Measurements from ENCODE around the gene PDE8B.

The PDE8B gene

GRCh38 chr5:77312413-77312812, 101.9 kb downstream of the PDE8B start:
- Histone ChIP-seq H3K4ac (ENCODE audit: low read length) (no peak overlapping the region), H2BK120ac (ENCODE audit: low read depth, low read length) (no peak overlapping the region), H3K9ac (ENCODE audit: low read depth, low read length, poor library complexity) (no peak overlapping the region), H3K27me3 (ENCODE audit: control insufficient read depth in 3 of 3, insufficient read depth in 3 of 3, low read depth in 1 of 3, low read length in 3 of 3) (no peaks in the 10 kb centered on the region), H3K9me3 (replicated peaks in 1 of 2; ENCODE audit: control insufficient read depth in 2 of 2, insufficient read depth in 1 of 2, low read depth in 1 of 2, low read length in 2 of 2) (no peaks in the 10 kb centered on the region), H2AFZ (ENCODE audit: low read length) (no peak overlapping the region), H2BK12ac (ENCODE audit: low read length) (no peak overlapping the region), H3K27ac (replicated peaks; ENCODE audit: low read length) (no peak overlapping the region), H3K4me2 (ENCODE audit: insufficient read depth, low read length, poor library complexity, severe bottlenecking) (no peak overlapping the region), H2BK5ac (ENCODE audit: low read length) (no peak overlapping the region), H4K91ac (ENCODE audit: low read depth, low read length, poor library complexity) (no peak overlapping the region), H2BK15ac (ENCODE audit: low read length) (no peak overlapping the region), H3K23ac (ENCODE audit: low read depth, low read length, poor library complexity) (no peak overlapping the region), H3K4me1 (ENCODE audit: control insufficient read depth in 2 of 2, insufficient read depth in 1 of 2, low read depth in 1 of 2, low read length in 2 of 2) (peaks cover 0 to 2% of the 10 kb centered on the region in 2 donors), H3K14ac (ENCODE audit: low read length) (no peak overlapping the region), H2AK5ac (ENCODE audit: low read depth, low read length) (no peak overlapping the region), H3K18ac (ENCODE audit: low read length) (no peak overlapping the region), H3K79me1 (ENCODE audit: low read depth, low read length) (no peaks in the 10 kb centered on the region), H3K36me3 (replicated peaks in 1 of 2; ENCODE audit: control insufficient read depth in 2 of 2, insufficient read depth in 2 of 2, low read length in 2 of 2) (no peaks in the 10 kb centered on the region), H4K8ac (ENCODE audit: low read depth, low read length) (no peak overlapping the region), H3K4me3 (ENCODE audit: low read length in 2 of 2) (no peak overlapping the region)
- WGBS, 2 donors (ENCODE audit: extremely low coverage in 2 of 2, insufficient read length in 2 of 2, insufficient replicate concordance in 1 of 2), result no CpG with 5 or more reads among the region's 1 CpG
- DNase-seq (ENCODE audit: low spot score), result no peak

DNA sequence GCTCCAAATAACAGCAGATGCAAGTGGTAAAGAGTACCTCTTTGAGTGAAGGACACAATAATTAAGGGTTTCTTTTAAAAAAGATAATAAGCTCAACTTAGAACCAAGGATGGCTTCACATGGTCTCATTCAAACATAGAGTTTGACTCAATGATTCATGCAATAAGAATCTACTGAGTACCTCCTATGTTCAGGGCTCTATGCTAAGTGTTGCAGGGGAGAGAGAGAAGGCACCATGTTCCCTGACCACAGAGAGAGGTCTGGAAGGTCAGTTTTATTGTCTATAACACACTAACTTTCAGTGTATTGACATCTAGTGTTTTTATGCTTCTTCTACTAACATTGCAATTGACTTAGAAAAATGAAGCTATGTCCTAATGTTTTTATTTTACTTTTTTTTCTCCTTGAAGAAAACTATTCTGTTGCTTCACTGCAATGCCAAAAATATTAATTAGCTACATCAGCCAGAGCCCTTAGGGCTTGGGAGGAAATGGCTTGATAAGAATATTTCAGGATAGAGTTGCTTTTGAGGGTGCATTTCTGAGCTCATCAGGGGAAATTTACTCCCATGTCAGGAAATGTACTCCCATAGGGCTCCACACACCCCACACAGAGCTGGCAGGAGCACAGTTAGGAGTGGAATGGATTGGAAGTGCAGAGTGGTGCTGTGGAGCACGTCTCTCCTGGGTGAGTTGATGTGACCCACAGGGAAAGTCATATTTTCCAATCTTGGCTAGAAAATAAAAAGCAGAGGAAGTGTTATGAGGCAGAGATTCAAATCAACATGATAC, 106.6 kb downstream of the PDE8B start:
- Histone ChIP-seq H3K36me3 (replicated peaks in 1 of 2; ENCODE audit: control insufficient read depth in 2 of 2, insufficient read depth in 2 of 2, low read length in 2 of 2) (no peaks in the 10 kb centered on the region), H2BK5ac (ENCODE audit: low read length) (no peak overlapping the region), H3K14ac (ENCODE audit: low read length) (no peak overlapping the region), H3K23ac (ENCODE audit: low read depth, low read length, poor library complexity) (no peak overlapping the region), H3K4ac (ENCODE audit: low read length) (no peak overlapping the region), H2BK15ac (ENCODE audit: low read length) (no peak overlapping the region), H2AK5ac (ENCODE audit: low read depth, low read length) (no peak overlapping the region), H2AFZ (ENCODE audit: low read length) (no peak overlapping the region), H3K18ac (ENCODE audit: low read length) (no peak overlapping the region), H3K79me1 (ENCODE audit: low read depth, low read length) (no peaks in the 10 kb centered on the region), H3K9me3 (replicated peaks in 1 of 2; ENCODE audit: control insufficient read depth in 2 of 2, insufficient read depth in 1 of 2, low read depth in 1 of 2, low read length in 2 of 2) (no peaks in the 10 kb centered on the region), H3K4me1 (ENCODE audit: control insufficient read depth in 2 of 2, insufficient read depth in 1 of 2, low read depth in 1 of 2, low read length in 2 of 2) (peaks cover 0 to 2% of the 10 kb centered on the region in 2 donors), H4K8ac (ENCODE audit: low read depth, low read length) (no peak overlapping the region), H3K9ac (ENCODE audit: low read depth, low read length, poor library complexity) (no peak overlapping the region), H4K91ac (ENCODE audit: low read depth, low read length, poor library complexity) (no peak overlapping the region), H2BK120ac (ENCODE audit: low read depth, low read length) (no peak overlapping the region), H3K4me3 (ENCODE audit: low read length in 2 of 2) (no peak overlapping the region), H2BK12ac (ENCODE audit: low read length) (no peak overlapping the region), H3K27ac (replicated peaks; ENCODE audit: low read length) (no peak overlapping the region), H3K4me2 (ENCODE audit: insufficient read depth, low read length, poor library complexity, severe bottlenecking) (no peak overlapping the region), H3K27me3 (ENCODE audit: control insufficient read depth in 3 of 3, insufficient read depth in 3 of 3, low read depth in 1 of 3, low read length in 3 of 3) (peaks cover 0 to 5% (median 0%) of the 10 kb centered on the region in 3 experiments)
- no peak for DNase-seq (ENCODE audit: low spot score)
- no CpG with 5 or more reads among the region's 1 CpG for WGBS, 2 donors (ENCODE audit: extremely low coverage in 2 of 2, insufficient read length in 2 of 2, insufficient replicate concordance in 1 of 2)

GRCh38 chr5:77318060-77318459, 107.6 kb downstream of the PDE8B start:
- no peak overlapping the region for H4K8ac ChIP-seq (ENCODE audit: low read depth, low read length)
- no peaks in the 10 kb centered on the region for H3K79me1 ChIP-seq (ENCODE audit: low read depth, low read length)
- H3K4me3 ChIP-seq (ENCODE audit: low read length in 2 of 2), result no peak overlapping the region
- H2BK12ac ChIP-seq (ENCODE audit: low read length), result no peak overlapping the region
- no peak overlapping the region for H3K18ac ChIP-seq (ENCODE audit: low read length)
- H3K4ac ChIP-seq (ENCODE audit: low read length), result no peak overlapping the region
- no peak overlapping the region for H2BK15ac ChIP-seq (ENCODE audit: low read length)
- H4K91ac ChIP-seq (ENCODE audit: low read depth, low read length, poor library complexity), result no peak overlapping the region
- H2BK120ac ChIP-seq (ENCODE audit: low read depth, low read length), result no peak overlapping the region
- no peak overlapping the region for H3K14ac ChIP-seq (ENCODE audit: low read length)
- H3K27ac ChIP-seq (replicated peaks; ENCODE audit: low read length), result no peak overlapping the region
- H2AK5ac ChIP-seq (ENCODE audit: low read depth, low read length), result no peak overlapping the region
- no peak for DNase-seq (ENCODE audit: low spot score)
- no peak overlapping the region for H2AFZ ChIP-seq (ENCODE audit: low read length)
- peaks cover 2 to 5% of the 10 kb centered on the region in 2 donors for H3K4me1 ChIP-seq (ENCODE audit: control insufficient read depth in 2 of 2, insufficient read depth in 1 of 2, low read depth in 1 of 2, low read length in 2 of 2)
- H3K23ac ChIP-seq (ENCODE audit: low read depth, low read length, poor library complexity), result no peak overlapping the region
- H3K36me3 ChIP-seq (replicated peaks in 1 of 2; ENCODE audit: control insufficient read depth in 2 of 2, insufficient read depth in 2 of 2, low read length in 2 of 2), result no peaks in the 10 kb centered on the region
- no peaks in the 10 kb centered on the region for H3K9me3 ChIP-seq (replicated peaks in 1 of 2; ENCODE audit: control insufficient read depth in 2 of 2, insufficient read depth in 1 of 2, low read depth in 1 of 2, low read length in 2 of 2)
- no peak overlapping the region for H3K9ac ChIP-seq (ENCODE audit: low read depth, low read length, poor library complexity)
- peaks cover 0 to 5% (median 0%) of the 10 kb centered on the region in 3 experiments for H3K27me3 ChIP-seq (ENCODE audit: control insufficient read depth in 3 of 3, insufficient read depth in 3 of 3, low read depth in 1 of 3, low read length in 3 of 3)
- WGBS, 2 donors (ENCODE audit: extremely low coverage in 2 of 2, insufficient read length in 2 of 2, insufficient replicate concordance in 1 of 2), result no CpG with 5 or more reads among the region's 2 CpGs
- H2BK5ac ChIP-seq (ENCODE audit: low read length), result no peak overlapping the region
- H3K4me2 ChIP-seq (ENCODE audit: insufficient read depth, low read length, poor library complexity, severe bottlenecking), result no peak overlapping the region

DNA sequence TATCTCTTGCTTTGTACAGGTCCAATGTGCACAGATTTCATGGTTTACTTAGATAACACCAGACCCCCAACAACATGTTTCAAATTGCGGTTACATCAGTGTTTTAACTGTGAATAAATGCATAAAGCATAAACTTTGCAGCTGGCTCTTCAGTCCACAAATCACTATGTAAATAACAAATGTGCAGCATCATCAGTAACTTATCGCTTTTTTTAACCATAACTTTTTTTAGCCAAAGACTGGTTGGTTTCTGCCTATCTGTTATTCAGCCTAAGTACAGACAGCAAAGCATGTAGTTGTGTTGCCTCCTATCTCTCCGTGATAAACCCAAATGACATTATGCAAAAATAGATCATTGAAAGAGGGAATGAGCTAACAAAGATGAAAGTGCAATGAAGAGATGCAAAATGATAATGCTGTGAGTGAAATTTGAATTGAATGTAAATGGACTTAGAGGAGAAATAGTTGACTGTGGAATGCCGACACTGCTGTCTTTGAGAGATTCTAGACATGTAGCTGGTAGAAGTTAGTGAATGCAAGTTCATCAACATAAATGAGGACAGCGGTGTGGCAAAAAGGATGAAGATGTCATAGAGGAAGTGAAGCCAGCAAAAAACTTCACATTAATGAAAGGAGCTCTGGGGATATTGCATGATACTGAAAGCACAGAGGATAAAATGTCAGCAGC, 108.8 kb downstream of the PDE8B start:
- no peak for DNase-seq (ENCODE audit: low spot score)
- no peak overlapping the region for H2BK15ac ChIP-seq (ENCODE audit: low read length)
- no peak overlapping the region for H2AK5ac ChIP-seq (ENCODE audit: low read depth, low read length)
- H2BK12ac ChIP-seq (ENCODE audit: low read length), result no peak overlapping the region
- peaks cover 2 to 5% of the 10 kb centered on the region in 2 donors for H3K4me1 ChIP-seq (ENCODE audit: control insufficient read depth in 2 of 2, insufficient read depth in 1 of 2, low read depth in 1 of 2, low read length in 2 of 2)
- no CpG with 5 or more reads among the region's 5 CpGs for WGBS, 2 donors (ENCODE audit: extremely low coverage in 2 of 2, insufficient read length in 2 of 2, insufficient replicate concordance in 1 of 2)
- H2BK120ac ChIP-seq (ENCODE audit: low read depth, low read length), result no peak overlapping the region
- no peak overlapping the region for H3K18ac ChIP-seq (ENCODE audit: low read length)
- peaks cover 0 to 5% (median 0%) of the 10 kb centered on the region in 3 experiments for H3K27me3 ChIP-seq (ENCODE audit: control insufficient read depth in 3 of 3, insufficient read depth in 3 of 3, low read depth in 1 of 3, low read length in 3 of 3)
- H3K4me3 ChIP-seq (ENCODE audit: low read length in 2 of 2), result no peak overlapping the region
- no peak overlapping the region for H3K9ac ChIP-seq (ENCODE audit: low read depth, low read length, poor library complexity)
- no peak overlapping the region for H2BK5ac ChIP-seq (ENCODE audit: low read length)
- H2AFZ ChIP-seq (ENCODE audit: low read length), result no peak overlapping the region
- no peak overlapping the region for H3K27ac ChIP-seq (replicated peaks; ENCODE audit: low read length)
- no peaks in the 10 kb centered on the region for H3K9me3 ChIP-seq (replicated peaks in 1 of 2; ENCODE audit: control insufficient read depth in 2 of 2, insufficient read depth in 1 of 2, low read depth in 1 of 2, low read length in 2 of 2)
- no peak overlapping the region for H3K4me2 ChIP-seq (ENCODE audit: insufficient read depth, low read length, poor library complexity, severe bottlenecking)
- H3K36me3 ChIP-seq (replicated peaks in 1 of 2; ENCODE audit: control insufficient read depth in 2 of 2, insufficient read depth in 2 of 2, low read length in 2 of 2), result no peaks in the 10 kb centered on the region
- no peak overlapping the region for H3K4ac ChIP-seq (ENCODE audit: low read length)
- no peak overlapping the region for H4K91ac ChIP-seq (ENCODE audit: low read depth, low read length, poor library complexity)
- H3K14ac ChIP-seq (ENCODE audit: low read length), result no peak overlapping the region
- no peak overlapping the region for H4K8ac ChIP-seq (ENCODE audit: low read depth, low read length)
- H3K79me1 ChIP-seq (ENCODE audit: low read depth, low read length), result no peaks in the 10 kb centered on the region
- H3K23ac ChIP-seq (ENCODE audit: low read depth, low read length, poor library complexity), result no peak overlapping the region
